SW 1271 (cell line): ENCODE results near the gene APOL3.
"Not testable (repeated sequence)": the region's sequence is repeated elsewhere in the genome, so short reads cannot be mapped to it uniquely, and the experiment has no call there.

Source experiments
- DNase-seq, 2 experiments: peaks; one replicate each; lab custom pipeline; 2025; lab: John Stamatoyannopoulos, UW

APOL3 gene

DNA sequence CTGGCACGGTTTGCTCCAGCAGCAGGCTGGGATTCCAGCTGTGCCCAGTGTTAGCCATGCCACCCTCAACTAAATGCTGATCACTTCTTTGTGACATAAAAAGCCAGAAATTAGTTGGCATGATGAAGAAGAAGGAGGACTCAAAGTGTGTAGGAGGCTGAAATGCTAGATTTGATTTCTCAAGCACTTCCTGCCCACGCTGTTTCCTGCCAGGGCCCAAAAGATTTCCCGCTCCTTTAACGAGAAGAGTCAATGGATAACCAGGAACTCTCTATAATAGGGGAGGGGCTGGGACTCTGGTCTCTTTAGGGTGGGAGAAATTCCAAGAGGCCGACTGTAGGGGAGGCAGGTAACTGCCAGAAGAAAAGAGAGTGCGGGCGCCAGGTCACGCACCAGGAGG is 26.4 kb downstream of the APOL3 start:
- no peak for DNase-seq

GRCh38 chr22:36131907-36132306 is 28.6 kb downstream of the APOL3 start:
- DNase-seq, result no peak

DNA sequence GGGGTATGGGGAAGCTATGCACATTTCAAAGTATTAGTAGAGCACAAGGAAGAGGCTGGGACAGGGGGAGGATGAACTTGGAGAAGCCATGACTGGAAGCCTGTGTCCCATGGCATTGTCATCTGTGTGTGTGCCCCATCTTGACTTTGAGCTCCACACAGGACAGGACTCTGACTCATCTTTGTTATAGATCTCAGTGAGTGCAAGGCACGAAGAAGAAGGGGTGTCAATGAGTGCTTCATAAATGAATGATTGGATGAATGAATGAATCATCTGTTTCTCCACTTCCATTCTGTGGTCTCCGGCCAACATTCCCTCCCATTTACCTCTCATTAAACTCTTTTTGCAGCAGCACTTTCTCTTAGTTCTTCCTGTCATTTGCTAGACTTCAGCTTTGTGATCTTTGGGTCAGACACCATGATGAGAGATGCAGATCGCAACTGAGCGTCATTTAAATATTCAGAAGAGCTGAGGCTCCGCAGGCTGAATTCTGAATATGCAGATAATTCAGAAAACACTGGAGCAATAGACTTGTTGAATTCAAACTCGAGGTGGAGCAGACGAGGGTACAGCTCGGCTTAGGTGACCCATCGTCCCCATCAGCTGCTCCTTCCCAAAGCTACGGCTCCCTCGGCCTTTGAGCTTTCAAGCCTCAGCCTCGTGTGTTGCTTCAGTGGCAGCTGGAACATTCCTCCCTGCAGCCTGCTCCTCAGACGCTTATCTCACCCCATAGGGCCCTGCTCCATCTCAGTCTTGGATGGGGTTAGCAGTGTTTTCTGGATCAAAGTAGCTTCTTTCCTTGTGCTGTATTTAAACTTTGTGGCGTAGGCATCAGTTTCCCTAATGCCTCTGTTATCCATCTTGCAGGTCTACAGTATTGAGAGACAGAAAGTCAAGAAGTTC is 30.8 kb downstream of the APOL3 start:
- DNase-seq, result no peak

DNA sequence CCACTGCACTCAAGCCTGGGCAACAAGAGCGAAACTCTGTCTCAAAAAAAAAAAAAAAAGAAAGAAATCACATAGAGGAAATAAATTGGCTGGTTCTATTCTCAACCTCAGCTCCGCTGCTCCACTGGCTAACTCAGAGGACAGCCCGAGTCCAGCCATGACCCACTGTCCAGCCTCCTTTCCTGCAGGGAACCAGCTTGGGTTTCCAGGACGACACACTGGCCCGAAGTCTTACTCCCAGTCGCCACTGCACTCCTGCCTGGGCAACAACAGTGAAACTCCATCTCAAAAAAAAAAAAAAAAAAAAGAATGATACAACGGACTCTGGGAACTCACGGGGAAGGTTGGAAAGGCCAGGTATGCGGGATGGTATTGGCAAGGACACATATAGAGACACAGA is 31.5 kb downstream of the APOL3 start:
- no peak for DNase-seq

DNA sequence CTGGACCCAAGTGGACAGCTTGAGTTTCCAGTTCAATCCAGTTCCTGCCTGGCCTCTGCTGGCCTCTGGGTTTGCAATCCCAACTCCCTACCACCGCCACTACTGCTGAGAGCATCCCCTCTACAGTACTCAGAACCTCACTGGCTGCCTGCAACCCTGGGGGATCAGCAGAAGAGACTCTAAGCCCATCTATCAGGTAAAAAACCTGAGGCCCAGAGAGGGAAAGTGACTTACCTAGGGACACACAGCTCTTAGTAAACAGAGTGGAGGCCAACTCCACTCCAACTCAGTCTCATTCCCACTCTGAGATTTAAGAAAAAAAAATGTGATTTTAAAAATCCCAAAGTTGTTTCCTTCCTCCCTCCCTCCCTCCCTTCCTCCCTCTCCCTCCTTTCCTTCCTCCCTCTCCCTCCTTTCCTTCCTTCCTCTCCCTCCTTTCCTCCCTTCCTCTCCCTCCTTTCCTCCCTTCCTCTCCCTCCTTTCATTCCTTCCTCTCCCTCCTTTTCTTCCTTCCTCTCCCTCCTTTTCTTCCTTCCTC is 34.5 kb downstream of the APOL3 start:
- DNase-seq, result no peak

DNA sequence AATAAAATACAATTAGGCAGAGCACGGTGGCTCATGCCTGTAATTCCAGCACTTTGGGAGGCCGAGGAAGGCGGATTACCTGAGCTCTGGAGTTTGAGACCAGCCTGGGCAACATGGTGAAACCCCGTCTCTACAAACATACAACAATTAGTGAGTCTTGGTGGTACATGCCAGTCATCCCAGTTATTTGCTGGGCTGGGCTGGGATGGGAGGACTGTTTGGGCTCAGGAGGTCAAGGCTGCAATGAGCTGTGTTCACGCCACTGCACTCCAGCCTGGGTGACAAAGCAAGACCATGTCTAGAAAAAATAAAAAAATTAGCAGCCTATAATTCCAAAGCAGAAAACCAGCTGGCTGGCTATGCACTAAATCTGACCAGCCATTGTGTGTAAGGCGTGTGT is 35.1 kb downstream of the APOL3 start:
- DNase-seq, result no peak

DNA sequence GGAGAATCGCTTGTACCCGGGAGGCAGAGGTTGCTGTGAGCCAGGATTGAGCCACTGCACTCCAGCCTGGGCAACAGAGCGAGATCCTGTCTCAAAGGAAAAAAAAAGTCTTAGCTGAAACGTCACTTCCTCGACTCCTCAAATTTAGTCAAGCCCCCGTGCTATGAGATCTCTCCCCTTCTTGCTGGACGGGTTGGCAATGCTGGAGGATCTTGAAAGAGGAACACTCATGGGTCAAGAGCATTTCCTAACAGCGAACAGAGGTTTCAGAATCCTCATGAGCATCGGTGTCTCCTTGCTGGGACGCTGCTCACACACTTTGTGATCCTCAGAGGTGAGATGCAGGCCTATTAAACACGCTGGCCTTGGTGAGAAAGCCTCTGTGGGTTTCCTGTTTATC is 35.9 kb downstream of the APOL3 start:
- DNase-seq, result no peak

DNA sequence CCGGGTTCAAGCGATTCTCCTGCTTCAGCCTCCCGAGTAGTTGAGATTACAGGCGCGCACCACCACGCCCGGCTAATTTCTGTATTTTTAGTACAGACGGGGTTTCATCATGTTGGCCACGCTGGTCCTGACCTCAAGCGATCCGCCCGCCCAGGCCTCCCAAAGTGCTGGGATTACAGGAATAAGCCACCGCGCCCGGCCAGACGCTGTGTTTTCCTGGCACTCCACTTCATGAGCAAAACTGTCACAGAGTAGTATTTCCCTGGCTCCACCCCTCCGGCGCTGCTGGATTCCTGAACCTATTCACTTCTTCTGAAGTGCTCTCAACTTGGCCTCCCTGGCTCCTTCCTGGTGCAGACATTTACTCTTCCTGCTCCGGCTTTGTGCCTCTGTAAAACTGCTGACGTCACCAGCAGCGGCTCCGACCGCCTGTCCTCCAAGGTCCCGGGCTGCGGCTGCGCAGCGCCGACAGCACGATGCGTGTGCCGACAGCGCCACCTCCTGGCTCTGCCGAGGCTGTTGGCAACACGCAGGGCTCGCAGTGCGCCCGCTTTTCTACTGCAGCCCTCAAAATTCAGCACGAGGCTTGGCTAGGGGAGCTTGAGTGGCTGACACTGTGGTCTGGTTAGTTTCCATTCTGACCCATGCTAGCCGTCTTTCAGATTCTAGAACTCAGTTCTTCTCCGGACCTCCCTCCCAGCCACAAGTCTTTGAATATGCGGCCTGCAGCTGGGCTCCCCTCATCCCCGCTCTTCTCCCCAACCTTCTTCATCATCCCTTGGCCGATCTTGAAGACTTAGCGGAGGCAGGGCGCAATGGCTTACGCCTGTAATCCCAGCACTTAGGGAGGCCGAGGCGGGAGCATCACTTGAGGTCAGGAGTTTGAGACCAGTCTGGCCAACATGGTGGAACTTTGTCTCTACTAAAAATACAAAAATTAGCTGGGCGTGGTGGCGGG is 36.6 kb downstream of the APOL3 start:
- DNase-seq, result peak; percentile 43 to 81

DNA sequence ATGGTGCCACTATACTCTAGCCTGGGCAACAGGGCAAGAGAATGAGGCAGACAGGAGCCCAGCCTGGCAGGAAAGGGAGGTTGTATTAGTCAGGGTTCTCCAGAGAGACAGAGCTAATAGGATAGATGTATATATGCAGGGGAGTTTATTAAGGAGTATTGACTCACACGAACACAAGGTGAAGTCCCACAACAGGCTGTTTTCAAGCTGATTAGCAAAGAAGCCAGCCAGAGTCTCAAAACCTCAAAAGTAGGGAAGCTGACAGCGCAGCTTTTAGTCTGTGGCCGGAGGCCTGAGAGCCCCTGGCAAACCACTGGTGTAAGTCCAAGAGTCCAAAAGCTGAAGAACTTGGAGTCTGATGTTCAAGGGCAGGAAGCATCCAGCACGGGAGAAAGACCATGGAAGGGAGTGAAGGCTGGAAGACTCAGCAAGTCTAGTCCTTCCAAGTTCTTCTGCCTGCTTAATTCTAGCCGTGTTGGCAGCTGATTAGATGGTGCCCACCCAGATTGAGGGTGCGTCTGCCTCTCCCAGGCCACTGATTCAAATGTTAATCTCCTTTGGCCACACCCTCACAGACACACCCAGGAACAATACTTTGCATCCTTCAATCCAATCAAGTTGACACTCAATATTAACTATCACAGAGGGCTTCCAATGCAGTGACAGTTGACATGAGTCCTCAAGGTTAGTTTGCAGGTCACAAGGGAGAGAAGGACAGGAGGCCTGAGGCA is 39.8 kb downstream of the APOL3 start:
- not testable (repeated sequence) for DNase-seq

GRCh38 chr22:36117053-36117554 is 43.5 kb downstream of the APOL3 start:
- no peak for DNase-seq

DNA sequence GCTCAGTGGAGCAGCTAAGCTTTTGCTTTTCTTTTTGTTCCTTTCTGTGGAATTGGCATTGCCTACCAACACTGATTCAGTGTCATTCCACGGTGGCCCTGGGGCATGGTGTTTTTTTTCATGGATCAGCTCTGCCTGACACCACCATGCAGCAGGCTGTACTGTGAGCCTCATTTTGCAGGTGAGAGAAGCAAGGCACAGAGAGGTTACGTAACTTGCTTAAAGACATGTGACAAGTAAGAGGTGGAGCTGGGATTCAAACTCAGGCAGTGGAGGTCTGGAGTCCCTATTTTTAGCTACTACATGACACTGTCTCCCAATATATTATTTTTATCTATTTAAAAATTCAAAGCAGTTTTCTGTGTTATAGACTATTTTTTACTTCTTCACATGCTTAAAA is 44.4 kb downstream of the APOL3 start:
- DNase-seq, result no peak

DNA sequence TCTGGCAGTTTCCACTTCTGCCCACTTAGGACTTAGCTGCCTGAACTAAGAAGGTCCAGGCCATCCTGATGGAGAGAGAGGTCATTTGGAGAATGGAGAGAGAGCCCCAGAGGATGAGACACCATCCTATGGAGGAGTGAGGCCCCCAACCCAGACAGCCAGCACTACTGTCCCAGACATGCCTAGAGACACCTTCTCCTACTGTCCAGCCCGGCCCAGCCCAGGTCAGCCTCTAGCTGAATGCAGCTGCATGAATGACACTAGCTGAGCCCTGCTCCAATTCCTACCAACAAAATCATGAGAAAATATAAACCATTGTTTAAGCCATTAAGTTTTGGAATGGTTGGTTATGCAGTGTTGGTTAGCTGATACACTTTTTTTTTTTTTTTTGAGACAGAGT is 47.4 kb downstream of the APOL3 start:
- DNase-seq, result no peak

- no peak for DNase-seq
These were observed 49.2 kb downstream of the APOL3 start for GRCh38 chr22:36111316-36111715.

DNA sequence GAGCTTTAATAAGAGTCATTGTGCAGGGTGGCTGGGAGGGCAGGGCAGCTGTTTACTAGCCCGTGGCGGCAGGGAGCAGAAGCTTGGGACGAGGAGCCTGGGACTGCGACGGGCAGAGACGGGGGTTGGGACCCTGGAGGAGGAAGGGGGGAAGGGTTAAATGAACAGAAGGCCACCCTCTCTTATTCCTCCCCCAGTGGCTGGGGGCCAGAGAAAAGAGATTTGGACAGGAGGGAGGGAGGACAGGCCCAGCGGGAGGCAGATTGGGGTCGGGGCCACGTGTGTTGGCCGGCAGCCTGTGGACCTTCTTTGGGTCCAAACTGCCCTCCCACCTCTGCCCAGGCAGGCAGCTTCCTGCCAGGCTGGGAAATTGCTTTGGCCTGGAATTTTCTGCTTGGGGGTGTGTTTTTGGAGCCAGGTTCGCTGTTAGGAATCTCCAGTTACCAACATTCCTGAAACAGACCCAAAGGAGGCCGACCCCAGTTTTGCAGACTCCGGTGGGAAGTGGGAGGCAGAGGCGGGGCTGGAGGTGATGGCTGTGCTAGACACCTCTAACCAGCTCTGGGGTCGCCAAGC is 50.2 kb downstream of the APOL3 start:
- no peak for DNase-seq

DNA sequence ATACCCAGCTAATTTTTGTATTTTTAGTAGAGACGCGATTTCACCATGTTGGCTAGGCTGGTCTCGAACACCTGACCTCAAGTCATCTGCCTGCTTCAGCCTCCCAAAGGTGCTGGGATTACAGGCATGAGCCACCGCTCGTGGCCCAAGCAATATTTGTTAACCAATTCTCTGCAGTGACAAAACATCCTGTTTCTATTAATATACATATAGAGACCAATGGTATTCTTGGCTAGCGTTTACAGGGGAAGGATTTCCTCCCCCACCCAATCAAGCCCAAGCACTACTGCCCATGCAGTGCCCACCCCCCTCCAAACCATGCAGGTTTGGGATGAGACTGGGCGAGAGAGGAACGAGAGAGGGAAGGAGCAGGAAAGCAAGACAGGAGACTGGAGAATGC is 53.1 kb downstream of the APOL3 start:
- no peak for DNase-seq

GRCh38 chr22:36106910-36107309 is 53.6 kb downstream of the APOL3 start:
- no peak for DNase-seq

DNA sequence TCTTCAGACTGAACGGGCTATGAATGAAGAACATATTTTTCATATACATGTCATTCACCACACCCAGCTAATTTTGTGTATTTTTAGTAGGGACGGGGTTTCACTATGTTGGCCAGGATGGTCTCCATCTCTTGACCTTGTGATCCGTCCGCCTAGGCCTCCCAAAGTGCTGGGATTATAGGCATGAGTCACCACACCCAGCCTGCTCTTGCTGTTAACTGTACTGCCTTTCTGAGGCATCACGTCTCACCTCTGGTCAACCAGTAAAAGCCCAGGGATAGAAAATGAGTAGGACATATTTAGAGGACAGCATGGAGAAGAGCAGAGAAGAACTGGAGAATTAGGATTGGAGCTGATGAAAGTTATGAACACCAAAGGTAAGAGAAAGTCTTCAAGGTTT is 55.6 kb downstream of the APOL3 start:
- DNase-seq, result no peak

GRCh38 chr22:36104435-36104834 is 56.1 kb downstream of the APOL3 start:
- no peak for DNase-seq

- no peak for DNase-seq
These were observed 56.7 kb downstream of the APOL3 start for GRCh38 chr22:36103891-36104290.

DNA sequence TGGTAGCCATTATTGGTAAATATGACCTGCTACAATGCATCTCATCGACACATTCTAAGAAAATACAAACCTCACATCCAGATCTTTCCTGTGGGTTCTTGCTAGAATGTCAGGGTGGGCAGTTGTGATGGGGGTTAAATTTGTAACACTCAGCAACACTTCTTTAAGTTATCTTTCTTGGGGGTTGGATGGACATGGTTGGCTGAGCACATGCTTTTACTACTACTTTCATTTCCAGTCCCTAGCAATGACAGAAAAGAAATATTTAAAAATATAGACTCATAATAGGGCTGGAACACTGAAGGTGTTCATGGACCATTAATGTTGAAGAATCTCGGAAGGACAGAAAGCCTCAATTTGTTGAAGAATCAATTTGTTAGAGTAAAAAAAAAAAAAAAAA is 57.6 kb downstream of the APOL3 start:
- DNase-seq, result no peak

DNA sequence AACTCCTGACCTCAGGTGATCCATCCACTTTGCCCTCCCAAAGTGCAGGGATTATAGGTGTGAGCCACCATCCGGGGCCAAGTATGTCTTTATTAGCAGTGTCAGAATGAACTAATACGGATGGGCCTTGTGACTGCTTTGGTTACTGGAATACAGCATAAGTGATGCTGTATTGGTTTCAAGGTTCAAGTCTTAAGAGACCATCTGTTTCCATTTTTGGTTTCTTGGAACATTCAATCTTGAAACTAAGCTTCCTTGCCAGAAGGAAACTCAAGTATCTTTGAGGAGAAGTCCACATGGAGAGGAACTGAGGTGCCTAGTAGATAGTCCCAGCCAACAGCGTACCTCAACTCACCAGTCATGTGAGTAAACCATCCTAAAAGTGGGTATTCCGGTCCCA is 58.8 kb downstream of the APOL3 start:
- no peak for DNase-seq
